T-helper 1 cell (primary cell): ENCODE results near the gene GYG1.
"Not testable (repeated sequence)": the region's sequence is repeated elsewhere in the genome, so short reads cannot be mapped to it uniquely, and the experiment has no call there.

Experiments
- DNase-seq, 5 donors: peaks; one replicate each; pipeline ENCODE4 v3.0.0-alpha.2; 2012 to 2020
- total RNA-seq, 4 donors: gene quantifications; one replicate each; lab custom pipeline; 2026; lab: John Stamatoyannopoulos, UW

GYG1 gene
- total RNA-seq: 16.1 to 39.9 (median 23.5) reads per million in 4 donors

DNA sequence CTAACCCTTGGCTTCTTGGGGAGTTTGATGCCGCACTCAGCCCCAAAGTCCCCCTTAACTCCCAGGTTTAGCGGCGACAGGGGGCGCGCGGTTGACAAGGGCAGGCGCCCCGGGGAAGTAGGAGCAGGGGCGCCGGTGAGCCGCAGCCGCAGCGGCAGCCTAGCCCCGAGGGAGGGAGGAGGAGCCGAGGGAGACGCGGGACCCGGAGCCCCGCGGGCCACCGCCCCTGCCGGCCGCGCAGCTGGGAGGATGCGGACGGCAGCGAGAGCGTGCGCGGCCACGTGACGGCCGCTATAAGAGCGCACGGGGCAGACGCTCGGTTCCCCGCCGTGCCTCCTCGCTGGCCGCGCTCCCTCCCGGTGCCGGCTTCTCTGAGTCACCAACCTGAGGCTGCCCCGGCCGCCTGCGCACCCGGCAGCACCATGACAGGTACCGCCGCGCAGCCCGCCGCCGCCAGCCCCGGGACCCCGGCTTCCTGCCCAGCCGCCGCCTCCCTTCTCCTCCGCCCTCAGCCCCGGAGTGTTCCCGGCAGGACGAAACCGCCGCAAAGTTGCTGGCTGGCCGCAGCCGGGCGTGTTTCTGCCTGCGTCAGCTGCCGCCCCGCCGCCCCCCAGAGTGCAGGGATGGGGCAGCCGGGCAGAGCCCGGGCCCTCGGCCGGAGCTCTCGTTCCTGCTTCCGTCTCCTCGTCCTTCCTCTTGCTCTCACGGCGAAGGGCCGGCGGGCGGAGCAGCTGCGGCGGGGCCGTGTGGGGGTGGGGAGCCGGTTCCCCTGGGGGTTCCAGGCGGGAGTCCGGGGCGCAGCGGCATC is at the start of gene GYG1:
TSS of gene GYG1 (plus strand) at position 322 of the 808 bp plus-strand sequence. CDS start at position 423, 101 bp downstream.
- DNase-seq: peak; percentile 59 to 89 (median 75)

DNA sequence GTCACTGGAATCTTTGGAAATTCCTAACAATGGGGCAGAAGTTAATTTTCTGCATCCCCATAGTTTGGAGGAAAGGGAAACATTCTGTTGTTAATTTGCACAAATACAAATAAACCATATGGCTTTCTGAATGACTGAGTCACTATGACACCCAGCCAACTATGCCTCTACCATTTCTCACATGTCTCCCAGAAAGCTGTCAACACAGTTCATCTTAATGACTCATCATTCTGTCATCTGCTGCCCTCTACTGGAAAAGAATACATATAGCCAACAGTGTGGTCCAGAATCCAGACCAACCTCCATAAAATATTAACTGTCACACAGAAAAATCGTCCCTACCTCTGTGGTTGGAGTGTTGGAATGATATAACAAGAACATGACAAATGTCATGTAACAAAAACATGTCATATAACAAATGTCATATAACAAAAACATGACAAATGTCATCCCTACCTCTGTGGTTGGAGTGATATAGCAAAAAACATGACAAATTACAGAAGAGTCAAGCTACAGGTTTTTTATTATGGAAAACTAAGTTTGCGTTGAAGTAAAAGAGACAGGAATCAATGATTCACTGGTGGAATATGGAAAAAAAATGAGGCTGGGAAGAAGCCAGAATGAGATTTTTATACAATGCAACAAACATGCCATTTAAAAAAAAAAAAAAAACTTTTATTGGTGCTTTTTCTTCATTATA is 47.7 kb upstream of the GYG1 start:
- peak in 1 of 5 donors; percentile 65 for DNase-seq

DNA sequence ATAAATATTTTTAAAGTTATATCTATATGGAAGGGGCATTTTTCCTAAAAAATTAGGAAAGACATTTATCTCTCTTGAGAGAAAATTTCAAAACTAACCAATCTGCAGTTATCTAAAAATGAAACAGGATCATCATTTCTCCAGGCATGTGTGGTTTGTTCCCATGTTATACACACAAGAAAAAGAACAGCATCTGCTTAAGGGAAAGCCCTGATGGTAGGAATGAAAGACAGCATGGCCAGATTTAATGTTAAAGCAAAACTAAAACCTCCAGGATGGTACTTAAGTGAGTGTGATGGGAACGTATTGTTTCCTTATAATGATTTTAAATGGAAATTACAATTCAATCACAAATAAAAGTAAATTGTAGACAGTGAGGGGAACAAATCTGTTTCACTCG is 46.2 kb upstream of the GYG1 start:
- no peak for DNase-seq

- DNase-seq: no peak
These were observed 42.3 kb upstream of the GYG1 start for GRCh38 chr3:148948913-148949657.

DNA sequence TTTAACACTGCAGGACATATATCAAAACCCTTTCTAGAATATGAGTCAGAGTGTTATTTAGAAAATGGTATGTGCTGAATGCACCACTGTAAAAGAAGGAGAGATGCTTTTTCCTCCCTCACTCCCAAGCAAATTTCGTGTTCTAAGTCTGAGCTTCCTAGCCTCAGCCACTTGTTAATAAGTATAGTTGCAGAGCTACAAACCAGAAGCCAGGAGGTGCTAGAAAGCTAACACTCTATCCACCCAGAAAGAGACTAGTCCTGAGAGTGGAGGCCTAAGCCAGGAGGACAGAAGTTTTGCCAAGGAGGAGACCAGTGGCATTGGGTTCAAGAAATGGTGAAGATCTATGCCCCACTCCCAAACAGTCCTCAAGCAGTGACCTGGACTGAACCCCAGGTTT is 40.5 kb upstream of the GYG1 start:
- DNase-seq: peak in 1 of 5 donors; percentile 5

GRCh38 chr3:148951599-148952361 is 39.6 kb upstream of the GYG1 start:
- DNase-seq: no peak

GRCh38 chr3:148953094-148953493 is 38.2 kb upstream of the GYG1 start:
- DNase-seq: no peak

DNA sequence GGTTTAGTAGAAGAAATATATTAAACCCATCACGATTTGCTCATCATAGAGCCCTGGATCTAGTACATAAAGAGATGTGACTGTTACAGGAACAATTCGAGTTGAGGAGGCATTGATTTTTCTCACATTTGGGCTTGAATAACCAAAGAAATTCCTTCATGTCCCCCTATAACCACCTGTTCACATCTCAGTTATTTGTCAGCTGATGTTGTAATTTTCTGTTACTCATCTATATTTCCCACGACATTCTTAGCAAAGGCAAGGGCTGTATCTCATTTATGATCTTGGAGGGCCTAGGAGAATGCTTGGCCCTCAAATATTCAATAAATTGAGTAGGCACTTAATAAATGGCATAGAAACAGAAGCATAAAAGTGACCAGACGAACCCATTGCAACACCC is 36.4 kb upstream of the GYG1 start:
- DNase-seq: no peak

DNA sequence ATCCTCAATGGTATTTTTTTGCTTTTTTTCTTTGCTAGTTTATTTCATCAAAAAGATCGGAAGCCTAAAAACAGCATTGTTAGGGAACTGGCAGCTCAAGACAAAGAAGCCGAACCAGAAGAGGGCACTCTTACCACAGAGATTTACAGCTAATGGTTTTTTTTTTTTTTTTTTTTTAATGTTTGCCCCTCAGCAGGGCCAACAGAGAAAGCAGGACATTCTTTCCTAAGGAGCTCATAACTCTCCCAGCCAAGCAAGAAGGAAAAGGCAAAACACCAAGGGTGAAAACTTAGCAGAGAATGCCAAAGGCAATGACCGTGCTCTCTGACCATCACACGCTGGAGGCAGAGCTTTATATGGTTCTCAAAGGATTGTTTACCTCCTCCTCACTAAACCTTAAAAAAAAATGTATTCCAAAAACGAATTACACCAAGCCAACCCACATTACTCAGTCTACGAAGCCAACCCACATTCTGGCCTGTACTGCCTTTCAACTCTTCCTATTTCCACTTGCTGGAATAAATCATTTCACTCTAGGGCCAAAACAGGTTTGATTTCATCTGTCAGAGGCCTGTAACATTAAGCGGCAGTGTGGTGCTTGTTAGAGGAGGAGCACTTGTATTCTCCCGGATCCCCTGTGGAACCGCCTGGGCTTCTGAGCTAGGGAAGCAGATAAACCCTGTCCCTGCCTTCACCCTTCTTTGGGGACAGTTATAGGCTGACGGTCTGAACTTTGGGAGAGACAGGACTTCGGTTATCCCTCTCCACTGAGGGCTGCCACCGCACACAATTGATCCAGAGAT is 35.6 kb upstream of the GYG1 start:
- DNase-seq: peak in 3 of 5 donors; percentile 15 to 36 (median 21)

DNA sequence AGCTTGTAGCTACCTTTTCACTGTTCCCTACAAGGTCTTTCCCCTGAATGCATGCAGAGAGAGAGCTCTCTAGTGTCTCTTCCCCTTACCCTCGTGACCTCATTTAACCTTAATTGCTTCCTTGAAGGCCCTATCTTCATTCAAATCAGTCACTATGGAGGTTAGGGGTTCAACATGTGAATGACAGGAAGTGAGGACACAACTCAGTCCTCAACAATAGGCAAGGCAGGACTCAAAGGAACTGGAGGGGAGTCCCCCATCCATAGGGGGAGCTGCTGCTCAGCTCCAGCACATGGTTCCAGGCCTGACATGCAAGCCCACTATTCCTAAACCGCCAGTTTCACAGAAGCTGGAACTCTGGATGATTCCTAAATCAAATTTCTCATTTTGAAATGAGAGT is 33.8 kb upstream of the GYG1 start:
- peak in 1 of 5 donors; percentile 52 for DNase-seq

GRCh38 chr3:148958696-148959095 is 32.6 kb upstream of the GYG1 start:
- DNase-seq: no peak

DNA sequence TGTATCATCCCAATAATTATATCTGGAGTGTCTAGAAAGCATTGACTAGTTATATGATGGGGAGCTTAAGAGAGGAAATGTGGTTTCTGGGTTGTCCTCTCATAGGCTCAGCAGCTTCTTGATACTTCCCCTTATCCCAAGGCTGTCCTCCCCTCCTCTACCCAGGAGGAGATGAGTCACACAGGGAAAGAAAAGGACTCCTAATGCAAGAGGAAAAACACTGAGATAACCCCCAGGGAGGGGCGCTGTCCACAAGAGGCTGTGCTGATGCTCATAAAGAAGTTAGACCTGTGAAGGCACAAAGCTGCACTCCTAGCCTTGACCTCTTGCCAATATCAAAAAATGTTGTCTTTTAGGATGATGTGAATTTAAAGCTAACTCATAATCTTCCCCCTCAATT is 28.8 kb upstream of the GYG1 start:
- DNase-seq: peak in 1 of 5 donors; percentile 4

- DNase-seq: no peak
These were observed 26.5 kb upstream of the GYG1 start for GRCh38 chr3:148964809-148965208.

DNA sequence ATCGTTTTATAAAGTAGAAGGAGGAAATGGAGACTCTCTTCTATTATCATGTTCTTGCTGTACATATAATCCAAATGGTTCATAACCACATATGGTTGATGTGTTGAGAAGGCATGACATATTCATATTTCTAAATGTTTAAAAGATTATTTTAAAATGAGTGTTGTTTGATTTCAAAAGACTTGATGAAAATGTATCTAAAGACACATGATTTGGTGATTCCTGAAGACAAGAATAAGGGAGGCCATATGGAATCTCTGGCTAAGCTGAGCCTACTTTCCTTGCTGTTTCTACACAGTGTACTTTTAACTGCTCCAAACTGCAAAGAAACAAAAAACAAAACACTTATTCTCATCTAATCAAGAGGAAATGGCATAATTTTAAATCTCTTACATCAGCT is 23.0 kb upstream of the GYG1 start:
- DNase-seq: no peak

DNA sequence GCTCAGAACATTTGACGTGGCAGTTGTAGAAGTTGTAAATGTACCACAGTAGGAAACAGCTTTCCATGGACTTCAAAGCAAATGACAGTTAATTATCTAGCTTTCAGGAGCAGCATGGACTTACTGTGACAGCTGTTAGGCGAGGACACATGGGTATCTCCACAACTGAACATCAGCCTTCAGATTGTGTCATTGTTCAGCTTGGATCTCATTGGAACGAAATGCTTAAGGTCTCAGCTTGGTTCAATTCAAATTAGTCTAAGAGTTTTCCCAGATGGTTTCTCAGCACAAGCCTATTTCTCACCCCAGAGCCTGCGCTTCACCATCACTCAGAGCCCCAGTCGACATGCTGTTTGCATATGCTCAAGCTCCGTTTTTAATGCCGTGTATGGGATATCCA is 21.1 kb upstream of the GYG1 start:
- no peak for DNase-seq

DNA sequence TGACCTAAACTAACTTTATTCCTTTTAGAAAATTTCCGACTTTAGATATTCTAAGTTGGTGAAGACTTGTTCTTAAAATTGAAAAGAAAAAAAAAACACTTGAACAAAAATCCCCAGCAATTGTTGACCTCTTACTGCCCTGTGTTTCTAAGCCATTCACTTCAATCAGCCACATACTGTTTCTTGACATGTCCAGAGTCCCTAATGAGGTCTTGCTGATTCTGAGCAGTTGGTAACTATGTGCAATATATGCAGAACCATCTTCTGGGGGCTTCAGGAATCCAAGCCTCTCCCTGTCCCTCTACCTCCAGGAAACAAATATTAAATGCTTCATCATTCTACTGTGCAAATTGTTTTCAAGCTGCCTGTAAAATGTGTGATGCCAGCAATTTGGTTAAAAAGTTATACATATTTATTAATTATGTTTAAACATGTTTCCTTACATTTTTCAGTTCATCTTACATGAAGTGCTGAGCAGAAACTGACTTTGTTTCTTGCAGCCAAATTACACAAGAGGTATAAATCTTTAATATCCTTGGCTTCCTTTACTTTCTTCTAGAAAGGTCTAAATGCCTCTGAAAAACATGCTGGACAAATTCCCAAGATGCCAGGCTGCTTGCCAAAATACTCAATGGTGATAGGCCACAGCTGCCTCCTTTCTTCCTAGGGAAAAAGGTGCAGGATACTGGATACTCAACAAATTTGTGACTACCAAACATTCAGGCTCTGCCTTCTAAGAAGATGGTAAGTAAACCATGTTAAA is 19.8 kb upstream of the GYG1 start:
- no peak for DNase-seq

- no peak for DNase-seq
These were observed 16.6 kb upstream of the GYG1 start for GRCh38 chr3:148974726-148975125.

DNA sequence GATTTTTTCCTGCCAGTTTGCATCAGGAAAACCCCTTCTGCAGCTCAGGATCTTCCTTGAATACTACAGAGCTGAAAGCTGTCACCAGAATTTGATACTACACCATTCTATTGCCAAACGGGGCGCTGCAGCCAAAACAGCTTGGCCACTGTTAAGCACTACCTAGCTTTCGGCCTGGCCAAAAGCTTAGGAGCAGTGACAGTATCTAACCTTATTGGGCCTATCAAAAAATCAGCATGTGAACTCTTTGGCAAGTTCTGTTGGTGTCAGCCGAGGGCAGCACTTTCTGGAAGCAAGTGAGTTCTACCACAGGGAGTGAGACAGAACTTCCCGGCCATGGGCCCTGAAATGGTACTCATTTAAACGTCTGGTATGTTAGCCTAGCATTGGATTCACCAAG is 16.1 kb upstream of the GYG1 start:
- no peak for DNase-seq

- no peak for DNase-seq
These were observed 15.6 kb upstream of the GYG1 start for GRCh38 chr3:148975696-148976095.

GRCh38 chr3:148981273-148981672 is 10.1 kb upstream of the GYG1 start:
- no peak for DNase-seq

DNA sequence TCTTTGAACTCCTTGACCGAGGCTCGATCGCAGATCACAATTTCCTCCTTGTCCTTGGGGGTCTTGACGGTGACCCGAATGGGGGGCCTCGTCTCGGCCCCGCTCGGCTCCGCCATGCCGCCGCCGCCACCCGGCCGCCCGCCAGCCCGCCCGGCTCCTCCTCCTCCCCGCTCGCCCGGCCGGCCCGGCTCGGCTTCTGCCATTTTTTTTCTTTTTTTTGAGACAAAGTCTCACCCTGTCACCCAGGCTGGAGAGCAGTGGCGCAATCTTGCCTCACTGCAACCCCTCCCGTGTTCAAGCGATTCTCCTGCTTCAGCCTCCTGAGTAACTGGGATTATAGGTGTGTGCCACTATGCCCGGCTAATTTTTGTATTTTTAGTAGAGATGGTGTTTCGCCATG is 3.8 kb upstream of the GYG1 start:
- not testable (repeated sequence) for DNase-seq
